NCI-H146 treated with DMSO at 0.1 percent for 48 hours (cell line): Measurements from ENCODE around the gene GATAD2B.
"Not testable (repeated sequence)": the region's sequence is repeated elsewhere in the genome, so short reads cannot be mapped to it uniquely, and the experiment has no call there.

Experiments used
- DNase-seq: peaks from one replicate; lab custom pipeline; 2025; ENCODE audit not compliant: unreplicated experiment; lab: John Stamatoyannopoulos, UW

Gene GATAD2B

GRCh38 chr1:153932156-153933131 is 9.7 kb upstream of the GATAD2B start:
- DNase-seq, result no peak

GRCh38 chr1:153929981-153930948 is 7.5 kb upstream of the GATAD2B start:
- DNase-seq, result no peak

GRCh38 chr1:153929426-153929825 is 6.7 kb upstream of the GATAD2B start:
- DNase-seq, result no peak

- DNase-seq, result no peak
Observed at GRCh38 chr1:153928791-153929341, 6.1 kb upstream of the GATAD2B start.

GRCh38 chr1:153928245-153928644 is 5.5 kb upstream of the GATAD2B start:
- no peak for DNase-seq

GRCh38 chr1:153926405-153926804 is 3.6 kb upstream of the GATAD2B start:
- no peak for DNase-seq

GRCh38 chr1:153922076-153922971 is 448 bp downstream of the GATAD2B start:
- DNase-seq, result peak; percentile 65

GRCh38 chr1:153921803-153922075 is 1.0 kb downstream of the GATAD2B start:
- DNase-seq, result no peak

- DNase-seq, result no peak
Observed at GRCh38 chr1:153921080-153921802, 1.5 kb downstream of the GATAD2B start.

- DNase-seq, result no peak
Observed at GRCh38 chr1:153919876-153920852, 2.6 kb downstream of the GATAD2B start.

GRCh38 chr1:153916297-153916696 is 6.5 kb downstream of the GATAD2B start:
- DNase-seq, result no peak

- DNase-seq, result no peak
Observed at GRCh38 chr1:153912349-153912748, 10.4 kb downstream of the GATAD2B start.

GRCh38 chr1:153910560-153910959 is 12.2 kb downstream of the GATAD2B start:
- not testable (repeated sequence) for DNase-seq

- DNase-seq, result no peak
Observed at GRCh38 chr1:153908071-153908470, 14.7 kb downstream of the GATAD2B start.

- DNase-seq, result no peak
Observed at GRCh38 chr1:153907134-153907533, 15.6 kb downstream of the GATAD2B start.

- no peak for DNase-seq
Observed at GRCh38 chr1:153906396-153906795, 16.4 kb downstream of the GATAD2B start.

- DNase-seq, result not testable (repeated sequence)
Observed at GRCh38 chr1:153905908-153906307, 16.9 kb downstream of the GATAD2B start.

- no peak for DNase-seq
Observed at GRCh38 chr1:153903841-153904455, 18.8 kb downstream of the GATAD2B start.
